CD8-positive, alpha-beta memory T cell (primary cell): Measurements from ENCODE around the gene MT1M. TPM values are rescaled to one million over a fixed set of nuclear protein-coding genes. Genes with fewer than 3 reads are reported as not detected.
"Not testable (repeated sequence)": the region's sequence is repeated elsewhere in the genome, so short reads cannot be mapped to it uniquely, and the experiment has no call there.

ENCODE experiments used
- CTCF ChIA-PET: fragments of 350-600 bp; sonication (Branson Sonifier 250); formaldehyde crosslinking; loops from one replicate; lab custom pipeline; 2021; ENCODE audit warnings: antibody characterized with exemption; lab: Charles Lee
- POLR2A ChIA-PET: fragments of 350-600 bp; sonication (Branson Sonifier 250); formaldehyde crosslinking; loops from one replicate; lab custom pipeline; 2021; ENCODE audit warnings: antibody characterized with exemption; lab: Charles Lee
- DNase-seq, 5 donors: peaks; one replicate each; pipeline versions ENCODE4 v3.0.0 to v3.0.0-alpha.2; 2020 to 2022; ENCODE audit warnings: mixed read lengths in 1 of 5
- H3K27ac ChIP-seq: one replicate; pipeline ENCODE4 v1.7.0; 2013; ENCODE audit warnings: low read depth, mild to moderate bottlenecking, low read length, moderate library complexity
- H3K27me3 ChIP-seq: 2 replicates; pipeline ENCODE4 v1.7.0; 2013; ENCODE audit warnings: low read length, mild to moderate bottlenecking; ENCODE audit not compliant: insufficient read depth, poor library complexity, severe bottlenecking
- H3K36me3 ChIP-seq: 2 replicates; pipeline ENCODE4 v1.7.0; 2013; ENCODE audit warnings: mild to moderate bottlenecking, low read length, moderate library complexity; ENCODE audit not compliant: insufficient read depth
- H3K4me1 ChIP-seq: 2 replicates; pipeline ENCODE4 v1.7.0; 2013; ENCODE audit warnings: mild to moderate bottlenecking, low read length, moderate library complexity; ENCODE audit not compliant: insufficient read depth
- H3K4me3 ChIP-seq: 2 replicates; pipeline ENCODE4 v1.7.0; 2013; ENCODE audit warnings: mild to moderate bottlenecking, low read length
- H3K9me3 ChIP-seq: 2 replicates; pipeline ENCODE4 v1.7.0; 2013; ENCODE audit warnings: mild to moderate bottlenecking, low read length
- H3K27ac Mint-ChIP-seq, 8 donors: one replicate each; pipeline ENCODE4 v1.8.0; 2020 to 2021; ENCODE audit warnings: mixed read lengths in 8 of 8, mild to moderate bottlenecking in 6 of 8, inconsistent platforms in 3 of 8, moderate library complexity in 3 of 8
- H3K27me3 Mint-ChIP-seq, 2 donors: one replicate each; pipeline ENCODE4 v1.8.0; 2020 to 2021; ENCODE audit warnings: mixed read lengths in 2 of 2, mild to moderate bottlenecking in 1 of 2, moderate library complexity in 1 of 2
- H3K36me3 Mint-ChIP-seq, 3 donors: one replicate each; pipeline ENCODE4 v1.8.0; 2020 to 2021; ENCODE audit warnings: mixed read lengths in 3 of 3, inconsistent platforms in 1 of 3, mild to moderate bottlenecking in 1 of 3
- H3K4me1 Mint-ChIP-seq, 3 donors: one replicate each; pipeline ENCODE4 v1.8.0; 2020 to 2021; ENCODE audit warnings: mixed read lengths in 3 of 3, inconsistent platforms in 1 of 3, mild to moderate bottlenecking in 1 of 3
- H3K4me3 Mint-ChIP-seq, 7 donors: one replicate each; pipeline ENCODE4 v1.8.0; 2020 to 2021; ENCODE audit warnings: mixed read lengths in 7 of 7, mild to moderate bottlenecking in 6 of 7, moderate library complexity in 4 of 7, inconsistent platforms in 2 of 7
- H3K9me3 Mint-ChIP-seq, 5 donors: one replicate each; pipeline ENCODE4 v1.8.0; 2020 to 2022; ENCODE audit warnings: mixed read lengths in 5 of 5, mild to moderate bottlenecking in 3 of 5, moderate library complexity in 2 of 5, inconsistent platforms in 1 of 5
- polyA plus RNA-seq: library from polyadenylated mRNA; unstranded; fragments of 300-500 nt; fragmentation: Illumina TruSeq; gene quantifications from one replicate; pipeline ENCODE4 v1.2.3, GENCODE V29; 2021
- total RNA-seq, 2 experiments: library from RNA; stranded (reverse); gene quantifications; one replicate each; pipeline ENCODE4 v1.2.3, GENCODE V29; 2021

The MT1M gene
- total and polyA plus RNA-seq, 3 experiments from 2014 or later, result not detected

GRCh38 chr16:56616608-56617211, 15.7 kb upstream of the MT1M start:
- Mint-ChIP-seq H3K4me3 (peak overlapping the region; percentile 39 to 79 (median 70)), H3K4me1 (peaks cover 6 to 14% (median 6%) of the 10 kb centered on the region in 3 donors), H3K27me3 (peaks cover 4 to 11% of the 10 kb centered on the region in 2 donors), H3K36me3 (no peaks in the 10 kb centered on the region), H3K27ac (peak overlapping the region in 1 of 8 donors; percentile 17), H3K9me3 (no peaks in the 10 kb centered on the region)
- Histone ChIP-seq H3K4me1 (peaks cover 4% of the 10 kb centered on the region), H3K4me3 (no peak overlapping the region), H3K36me3 (no peaks in the 10 kb centered on the region), H3K9me3 (no peaks in the 10 kb centered on the region), H3K27ac (no peak overlapping the region), H3K27me3 (peaks cover 8% of the 10 kb centered on the region)
- ChIA-PET CTCF (interaction anchor here (1.3 kb wide), 1 partner anchor 9 kb away, joined by 3 read pairs; the partner anchor contains the start of gene MT1E), POLR2A (interaction anchor here (0.6 to 1.2 kb wide), 3 partner anchors 8 to 430 kb away, joined by 3 to 14 read pairs (median 3); partner anchors contain the start of gene MT2A)
- no peak for DNase-seq

GRCh38 chr16:56617212-56618085, 15.0 kb upstream of the MT1M start:
- Histone ChIP-seq H3K9me3 (no peaks in the 10 kb centered on the region), H3K4me3 (no peak overlapping the region), H3K4me1 (peaks cover 4% of the 10 kb centered on the region), H3K36me3 (no peaks in the 10 kb centered on the region), H3K27me3 (peaks cover 8% of the 10 kb centered on the region), H3K27ac (no peak overlapping the region)
- ChIA-PET POLR2A (interaction anchor here (0.5 to 1.2 kb wide), 3 partner anchors 9 to 151 kb away, joined by 3 to 4 read pairs (median 4); partner anchors contain the start of gene MT2A), CTCF (interaction anchor here (0.9 to 2.3 kb wide), 4 partner anchors 8 to 26 kb away, joined by 3 to 6 read pairs (median 4); partner anchors contain the start of gene MT1E)
- Mint-ChIP-seq H3K27me3 (peaks cover 4 to 11% of the 10 kb centered on the region in 2 donors), H3K36me3 (no peaks in the 10 kb centered on the region), H3K9me3 (no peaks in the 10 kb centered on the region), H3K4me3 (peak overlapping the region; percentile 61 to 79 (median 69)), H3K4me1 (peaks cover 6 to 13% (median 6%) of the 10 kb centered on the region in 3 donors), H3K27ac (no peak overlapping the region)
- DNase-seq, result peak in 4 of 5 donors; percentile 22 to 64 (median 42)

- H3K36me3 Mint-ChIP-seq, result no peaks in the 10 kb centered on the region
- Histone ChIP-seq H3K9me3 (no peaks in the 10 kb centered on the region), H3K27me3 (peaks cover 8% of the 10 kb centered on the region), H3K27ac (no peak overlapping the region), H3K4me3 (no peak overlapping the region), H3K36me3 (no peaks in the 10 kb centered on the region), H3K4me1 (peaks cover 4% of the 10 kb centered on the region)
- H3K4me1 Mint-ChIP-seq, result peaks cover 6 to 13% (median 6%) of the 10 kb centered on the region in 3 donors
- no peaks in the 10 kb centered on the region for H3K9me3 Mint-ChIP-seq
- CTCF ChIA-PET, result interaction anchor here (0.9 to 2.3 kb wide), 3 partner anchors 11 to 25 kb away, joined by 3 to 6 read pairs (median 5); no protein-coding TSS in a partner anchor
- H3K27me3 Mint-ChIP-seq, result peaks cover 4 to 11% of the 10 kb centered on the region in 2 donors
- POLR2A ChIA-PET, result interaction anchor here (1.1 to 1.2 kb wide), 2 partner anchors 10 to 11 kb away, joined by 3 to 4 read pairs; partner anchors contain the start of gene MT2A
- peak overlapping the region in 3 of 7 donors; percentile 5 to 79 (median 73) for H3K4me3 Mint-ChIP-seq
- H3K27ac Mint-ChIP-seq, result no peak overlapping the region
- DNase-seq, result no peak
These were observed 14.3 kb upstream of the MT1M start for GRCh38 chr16:56618138-56618537.

- Mint-ChIP-seq H3K27me3 (peaks cover 4 to 11% of the 10 kb centered on the region in 2 donors), H3K27ac (no peak overlapping the region), H3K36me3 (peaks cover 0 to 2% (median 0%) of the 10 kb centered on the region in 3 donors), H3K9me3 (no peaks in the 10 kb centered on the region), H3K4me1 (peaks cover 12 to 19% (median 14%) of the 10 kb centered on the region in 3 donors), H3K4me3 (no peak overlapping the region)
- ChIA-PET CTCF (interaction anchor here (1.7 kb wide), 1 partner anchor 23 kb away, joined by 5 read pairs; no protein-coding TSS in a partner anchor), POLR2A (no interaction called here)
- DNase-seq, result no peak
- no peaks in the 10 kb centered on the region for H3K36me3 ChIP-seq
- H3K27me3 ChIP-seq, result peaks cover 8% of the 10 kb centered on the region
- no peak overlapping the region for H3K4me3 ChIP-seq
- H3K4me1 ChIP-seq, result peaks cover 9% of the 10 kb centered on the region
- no peaks in the 10 kb centered on the region for H3K9me3 ChIP-seq
- H3K27ac ChIP-seq, result no peak overlapping the region
These were observed 12.0 kb upstream of the MT1M start for GRCh38 chr16:56620339-56620897.

- H3K27me3 Mint-ChIP-seq, H3K9me3 ChIP-seq, POLR2A ChIA-PET, H3K36me3 ChIP-seq, H3K27ac ChIP-seq, H3K36me3 Mint-ChIP-seq, DNase-seq, H3K4me3 ChIP-seq, H3K9me3 Mint-ChIP-seq: not testable (repeated sequence)
- CTCF ChIA-PET, result interaction anchor here (1.1 to 1.7 kb wide), 2 partner anchors 21 to 22 kb away, joined by 5 read pairs; no protein-coding TSS in a partner anchor
- H3K4me1 ChIP-seq, result peaks cover 17% of the 10 kb centered on the region
- Mint-ChIP-seq H3K27ac (peak overlapping the region in 2 of 8 donors; percentile 23 to 90), H3K4me1 (peaks cover 17 to 24% (median 22%) of the 10 kb centered on the region in 3 donors), H3K4me3 (peak overlapping the region in 1 of 7 donors; percentile 44)
- H3K27me3 ChIP-seq, result peaks cover 13% of the 10 kb centered on the region
These were observed 10.6 kb upstream of the MT1M start for GRCh38 chr16:56621665-56622445.

- not testable (repeated sequence) for H3K4me3 ChIP-seq, H3K27me3 ChIP-seq, H3K36me3 Mint-ChIP-seq, H3K27me3 Mint-ChIP-seq, H3K27ac ChIP-seq, DNase-seq, H3K9me3 Mint-ChIP-seq, H3K36me3 ChIP-seq, H3K9me3 ChIP-seq
- peak overlapping the region in 1 of 7 donors; percentile 44 for H3K4me3 Mint-ChIP-seq
- H3K27ac Mint-ChIP-seq, result peak overlapping the region in 1 of 8 donors; percentile 1
- POLR2A ChIA-PET, result interaction anchor here (0.9 to 1.2 kb wide), 2 partner anchors 13 to 15 kb away, joined by 3 read pairs; partner anchors contain the start of gene MT2A
- peaks cover 14 to 16% (median 15%) of the 10 kb centered on the region in 3 donors for H3K4me1 Mint-ChIP-seq
- CTCF ChIA-PET, result interaction anchor here (1.1 to 1.3 kb wide), 3 partner anchors 20 to 39 kb away, joined by 3 to 5 read pairs (median 4); no protein-coding TSS in a partner anchor
- H3K4me1 ChIP-seq, result peaks cover 13% of the 10 kb centered on the region
These were observed 9.3 kb upstream of the MT1M start for GRCh38 chr16:56623184-56623583.

GRCh38 chr16:56623637-56624036, 8.8 kb upstream of the MT1M start:
- Mint-ChIP-seq H3K4me3 (no peak overlapping the region), H3K9me3 (no peaks in the 10 kb centered on the region), H3K27me3 (peaks cover 0 to 2% of the 10 kb centered on the region in 2 donors), H3K4me1 (peaks cover 14 to 16% (median 15%) of the 10 kb centered on the region in 3 donors), H3K27ac (no peak overlapping the region), H3K36me3 (peaks cover 0 to 2% (median 0%) of the 10 kb centered on the region in 3 donors)
- Histone ChIP-seq H3K27me3 (peaks cover 7% of the 10 kb centered on the region), H3K4me3 (no peak overlapping the region), H3K36me3 (no peaks in the 10 kb centered on the region), H3K4me1 (peaks cover 13% of the 10 kb centered on the region), H3K27ac (no peak overlapping the region), H3K9me3 (no peaks in the 10 kb centered on the region)
- ChIA-PET CTCF (interaction anchor here (0.6 to 1.3 kb wide), 5 partner anchors 14 to 864 kb away, joined by 3 to 4 read pairs (median 4); partner anchors contain the start of gene MT1A), POLR2A (interaction anchor here (0.9 to 1.2 kb wide), 2 partner anchors 13 to 15 kb away, joined by 3 read pairs; partner anchors contain the start of gene MT2A)
- no peak for DNase-seq
